ENCODE data around the gene SHC1.

DNA sequence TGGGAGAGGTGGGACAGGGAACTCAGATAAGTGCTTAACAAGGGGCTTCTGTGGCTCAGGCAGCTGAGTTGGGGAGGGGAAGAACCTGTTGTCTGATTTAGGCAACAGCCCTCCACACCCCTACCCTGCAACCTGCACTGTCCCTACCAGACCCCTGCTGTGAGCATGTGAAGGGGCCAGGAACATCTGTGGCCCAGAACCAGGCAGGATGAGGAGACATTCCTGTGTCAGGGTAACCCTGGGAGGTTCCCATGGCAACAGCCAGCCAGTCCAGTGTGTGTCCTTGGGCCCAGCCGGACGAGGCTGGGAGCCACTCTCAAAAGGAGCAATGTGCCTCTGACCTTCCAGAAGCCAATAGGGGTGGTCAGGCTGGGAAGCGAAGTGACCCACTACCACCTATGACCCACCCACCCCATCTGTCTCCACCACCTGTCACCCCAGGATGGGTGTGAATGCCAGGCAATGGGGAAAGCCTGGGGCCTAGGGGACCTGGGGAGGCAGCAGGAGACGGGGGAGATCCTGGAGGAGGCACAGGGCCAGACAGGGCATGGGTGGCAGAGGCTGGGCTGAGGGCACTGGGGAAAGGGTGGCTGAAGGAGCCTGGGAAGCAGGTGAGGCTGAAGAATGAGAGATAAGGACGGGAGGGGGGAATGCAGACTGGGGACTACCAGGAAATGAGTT is 29.1 kb downstream of the SHC1 start:
- TF ChIP-seq ZNF384 (IDR thresholded peaks at IDR 0.05) (no peak), ARNT (IDR thresholded peaks at IDR 0.05) (no peak), ELF4 (IDR thresholded peaks at IDR 0.05) (no peak), LEF1 (IDR thresholded peaks at IDR 0.05; ENCODE audit: borderline replicate concordance) (no peak), BHLHE40 (IDR thresholded peaks at IDR 0.05; ENCODE audit: borderline replicate concordance) (no peak), FOXA1 (IDR thresholded peaks at IDR 0.05) (no peak), HDGF (IDR thresholded peaks at IDR 0.05; ENCODE audit: borderline replicate concordance) (no peak), SP1 (IDR thresholded peaks at IDR 0.05) (no peak), FOXM1 (IDR thresholded peaks at IDR 0.05; ENCODE audit: borderline replicate concordance) (no peak), SUZ12 (IDR thresholded peaks at IDR 0.05) (no peak), FOXK2 (IDR thresholded peaks at IDR 0.05) (no peak), L3MBTL2 (conservative IDR thresholded peaks at IDR 0.05) (no peak)

Measured in HEK293T (cell line).